ENCODE measurements around the gene SPN. TPM values are rescaled to one million over a fixed set of nuclear protein-coding genes. Genes with fewer than 3 reads are reported as not detected.

The SPN gene
- polyA plus RNA-seq, 1 of the 3 experiments (the other 2 are of a cell fraction): 0.10 TPM

DNA sequence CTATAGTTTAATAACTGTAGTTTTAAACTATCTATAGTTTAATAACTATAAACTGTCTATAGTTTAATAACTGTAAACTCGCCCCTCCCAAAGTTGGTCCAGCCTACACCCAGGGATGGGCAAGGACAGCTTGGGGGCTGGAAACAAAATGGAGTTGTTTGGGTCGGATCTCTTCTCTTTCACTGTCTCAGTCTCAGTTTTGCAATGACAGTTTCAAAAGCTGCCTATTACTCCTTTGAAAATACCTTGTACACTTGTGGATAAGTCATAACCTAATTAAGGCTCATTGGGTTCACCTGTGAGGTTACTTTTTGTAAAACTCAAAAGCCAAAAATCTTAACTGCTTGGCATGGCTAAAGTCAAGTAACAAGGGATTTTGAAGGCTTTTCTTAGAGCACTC, 51.3 kb downstream of the SPN start:
- Histone ChIP-seq H3K9ac (no peak overlapping the region), H3K79me2 (ENCODE audit: insufficient read depth) (no peaks in the 10 kb centered on the region), H3K36me3 (replicated peaks in 1 of 2; ENCODE audit: control insufficient read depth in 1 of 2, insufficient read depth in 2 of 2, low read length in 1 of 2) (no peaks in the 10 kb centered on the region), H3K9me3 (no peaks in the 10 kb centered on the region), H3K4me2 (no peak overlapping the region), H3K9me2 (no peaks in the 10 kb centered on the region), H3K4me1 (ENCODE audit: control insufficient read depth in 1 of 2, insufficient read depth in 2 of 2, low read depth in 1 of 2, low read length in 1 of 2) (peaks cover 0 to 2% of the 10 kb centered on the region in 2 experiments; a peak in 1 of 4 replicates), H2AFZ (ENCODE audit: low read depth) (no peak overlapping the region), H3F3A (replicated peaks; ENCODE audit: insufficient read depth) (peaks cover 3% of the 10 kb centered on the region), H3K4me3 (ENCODE audit: low read depth in 2 of 2, low read length in 1 of 2) (no peak overlapping the region), H4K20me1 (ENCODE audit: insufficient read depth) (no peaks in the 10 kb centered on the region), H3K27ac (ENCODE audit: low read depth in 2 of 2, low read length in 1 of 2) (no peak overlapping the region), H3K27me3 (ENCODE audit: insufficient read depth) (no peaks in the 10 kb centered on the region)
- TF ChIP-seq RXRA (IDR thresholded peaks at IDR 0.05; ENCODE audit: borderline replicate concordance, low read depth): no peak
- TF ChIP-seq, protein P1, sequence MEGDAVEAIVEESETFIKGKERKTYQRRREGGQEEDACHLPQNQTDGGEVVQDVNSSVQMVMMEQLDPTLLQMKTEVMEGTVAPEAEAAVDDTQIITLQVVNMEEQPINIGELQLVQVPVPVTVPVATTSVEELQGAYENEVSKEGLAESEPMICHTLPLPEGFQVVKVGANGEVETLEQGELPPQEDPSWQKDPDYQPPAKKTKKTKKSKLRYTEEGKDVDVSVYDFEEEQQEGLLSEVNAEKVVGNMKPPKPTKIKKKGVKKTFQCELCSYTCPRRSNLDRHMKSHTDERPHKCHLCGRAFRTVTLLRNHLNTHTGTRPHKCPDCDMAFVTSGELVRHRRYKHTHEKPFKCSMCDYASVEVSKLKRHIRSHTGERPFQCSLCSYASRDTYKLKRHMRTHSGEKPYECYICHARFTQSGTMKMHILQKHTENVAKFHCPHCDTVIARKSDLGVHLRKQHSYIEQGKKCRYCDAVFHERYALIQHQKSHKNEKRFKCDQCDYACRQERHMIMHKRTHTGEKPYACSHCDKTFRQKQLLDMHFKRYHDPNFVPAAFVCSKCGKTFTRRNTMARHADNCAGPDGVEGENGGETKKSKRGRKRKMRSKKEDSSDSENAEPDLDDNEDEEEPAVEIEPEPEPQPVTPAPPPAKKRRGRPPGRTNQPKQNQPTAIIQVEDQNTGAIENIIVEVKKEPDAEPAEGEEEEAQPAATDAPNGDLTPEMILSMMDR (IDR thresholded peaks at IDR 0.05): no peak
- TF ChIP-seq RAD21 (IDR thresholded peaks at IDR 0.05; ENCODE audit: low read length): no peak
- TF ChIP-seq TAF1 (IDR thresholded peaks at IDR 0.05; ENCODE audit: borderline replicate concordance, low read depth, low read length): no peak
- TF ChIP-seq FOSL2 (IDR thresholded peaks at IDR 0.05; ENCODE audit: borderline replicate concordance, low read depth): no peak
- TF ChIP-seq, protein P2, sequence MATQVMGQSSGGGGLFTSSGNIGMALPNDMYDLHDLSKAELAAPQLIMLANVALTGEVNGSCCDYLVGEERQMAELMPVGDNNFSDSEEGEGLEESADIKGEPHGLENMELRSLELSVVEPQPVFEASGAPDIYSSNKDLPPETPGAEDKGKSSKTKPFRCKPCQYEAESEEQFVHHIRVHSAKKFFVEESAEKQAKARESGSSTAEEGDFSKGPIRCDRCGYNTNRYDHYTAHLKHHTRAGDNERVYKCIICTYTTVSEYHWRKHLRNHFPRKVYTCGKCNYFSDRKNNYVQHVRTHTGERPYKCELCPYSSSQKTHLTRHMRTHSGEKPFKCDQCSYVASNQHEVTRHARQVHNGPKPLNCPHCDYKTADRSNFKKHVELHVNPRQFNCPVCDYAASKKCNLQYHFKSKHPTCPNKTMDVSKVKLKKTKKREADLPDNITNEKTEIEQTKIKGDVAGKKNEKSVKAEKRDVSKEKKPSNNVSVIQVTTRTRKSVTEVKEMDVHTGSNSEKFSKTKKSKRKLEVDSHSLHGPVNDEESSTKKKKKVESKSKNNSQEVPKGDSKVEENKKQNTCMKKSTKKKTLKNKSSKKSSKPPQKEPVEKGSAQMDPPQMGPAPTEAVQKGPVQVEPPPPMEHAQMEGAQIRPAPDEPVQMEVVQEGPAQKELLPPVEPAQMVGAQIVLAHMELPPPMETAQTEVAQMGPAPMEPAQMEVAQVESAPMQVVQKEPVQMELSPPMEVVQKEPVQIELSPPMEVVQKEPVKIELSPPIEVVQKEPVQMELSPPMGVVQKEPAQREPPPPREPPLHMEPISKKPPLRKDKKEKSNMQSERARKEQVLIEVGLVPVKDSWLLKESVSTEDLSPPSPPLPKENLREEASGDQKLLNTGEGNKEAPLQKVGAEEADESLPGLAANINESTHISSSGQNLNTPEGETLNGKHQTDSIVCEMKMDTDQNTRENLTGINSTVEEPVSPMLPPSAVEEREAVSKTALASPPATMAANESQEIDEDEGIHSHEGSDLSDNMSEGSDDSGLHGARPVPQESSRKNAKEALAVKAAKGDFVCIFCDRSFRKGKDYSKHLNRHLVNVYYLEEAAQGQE (IDR thresholded peaks at IDR 0.05; ENCODE audit: low read depth, low read length): no peak
- no peak for TF ChIP-seq MEF2A (IDR thresholded peaks at IDR 0.05; ENCODE audit: borderline replicate concordance, low read depth)
- TF ChIP-seq RFX5 (IDR thresholded peaks at IDR 0.05; ENCODE audit: low read length): no peak
- TF ChIP-seq NFIC (IDR thresholded peaks at IDR 0.05; ENCODE audit: borderline replicate concordance): no peak
- no peak for TF ChIP-seq EP300 (IDR thresholded peaks at IDR 0.05; ENCODE audit: borderline replicate concordance in 1 of 2, low read depth in 1 of 2, low read length in 1 of 2)
- no peak for TF ChIP-seq MXI1 (IDR thresholded peaks at IDR 0.05; ENCODE audit: low read depth, low read length)
- no peak for TF ChIP-seq GABPA (IDR thresholded peaks at IDR 0.05; ENCODE audit: low read depth)
- no peak for TF ChIP-seq FOXM1 (IDR thresholded peaks at IDR 0.05; ENCODE audit: low read depth)
- TF ChIP-seq, protein P3, sequence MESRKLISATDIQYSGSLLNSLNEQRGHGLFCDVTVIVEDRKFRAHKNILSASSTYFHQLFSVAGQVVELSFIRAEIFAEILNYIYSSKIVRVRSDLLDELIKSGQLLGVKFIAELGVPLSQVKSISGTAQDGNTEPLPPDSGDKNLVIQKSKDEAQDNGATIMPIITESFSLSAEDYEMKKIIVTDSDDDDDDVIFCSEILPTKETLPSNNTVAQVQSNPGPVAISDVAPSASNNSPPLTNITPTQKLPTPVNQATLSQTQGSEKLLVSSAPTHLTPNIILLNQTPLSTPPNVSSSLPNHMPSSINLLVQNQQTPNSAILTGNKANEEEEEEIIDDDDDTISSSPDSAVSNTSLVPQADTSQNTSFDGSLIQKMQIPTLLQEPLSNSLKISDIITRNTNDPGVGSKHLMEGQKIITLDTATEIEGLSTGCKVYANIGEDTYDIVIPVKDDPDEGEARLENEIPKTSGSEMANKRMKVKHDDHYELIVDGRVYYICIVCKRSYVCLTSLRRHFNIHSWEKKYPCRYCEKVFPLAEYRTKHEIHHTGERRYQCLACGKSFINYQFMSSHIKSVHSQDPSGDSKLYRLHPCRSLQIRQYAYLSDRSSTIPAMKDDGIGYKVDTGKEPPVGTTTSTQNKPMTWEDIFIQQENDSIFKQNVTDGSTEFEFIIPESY (IDR thresholded peaks at IDR 0.05; ENCODE audit: borderline replicate concordance, low read depth): no peak
- TF ChIP-seq YY1 (IDR thresholded peaks at IDR 0.05; ENCODE audit: low read depth): no peak
- no peak for TF ChIP-seq SMC3 (IDR thresholded peaks at IDR 0.05; ENCODE audit: low read depth, low read length)
- TF ChIP-seq, protein P4, sequence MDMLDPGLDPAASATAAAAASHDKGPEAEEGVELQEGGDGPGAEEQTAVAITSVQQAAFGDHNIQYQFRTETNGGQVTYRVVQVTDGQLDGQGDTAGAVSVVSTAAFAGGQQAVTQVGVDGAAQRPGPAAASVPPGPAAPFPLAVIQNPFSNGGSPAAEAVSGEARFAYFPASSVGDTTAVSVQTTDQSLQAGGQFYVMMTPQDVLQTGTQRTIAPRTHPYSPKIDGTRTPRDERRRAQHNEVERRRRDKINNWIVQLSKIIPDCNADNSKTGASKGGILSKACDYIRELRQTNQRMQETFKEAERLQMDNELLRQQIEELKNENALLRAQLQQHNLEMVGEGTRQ (IDR thresholded peaks at IDR 0.05; ENCODE audit: borderline replicate concordance, low read depth, low read length): no peak
- no peak for TF ChIP-seq EZH2phosphoT487 (IDR thresholded peaks at IDR 0.05; ENCODE audit: borderline replicate concordance, low read depth)
- POLR2A ChIA-PET: no interaction called here
- WGBS (ENCODE audit: low lambda C conversion rate): 71% methylated on average over 2 of the region's 2 CpGs
- no peak for DNase-seq
- CTCF ChIA-PET: interaction anchor here (0.9 to 4.7 kb wide), 4 partner anchors 8 to 76 kb away, joined by 3 to 22 read pairs (median 3); partner anchors contain the start of gene KIF22

All from SK-N-SH (cell line).